Measurements from ENCODE around the gene AFTPH.

Gene AFTPH

GRCh38 chr2:64593035-64593655 lies 69.0 kb downstream of the AFTPH start:
- no peak for DNase-seq (ENCODE audit: low read depth)

GRCh38 chr2:64594226-64594989 lies 70.3 kb downstream of the AFTPH start:
- DNase-seq (ENCODE audit: low read depth), result no peak

GRCh38 chr2:64595397-64596176 lies 71.5 kb downstream of the AFTPH start:
- no peak for DNase-seq (ENCODE audit: low read depth)

GRCh38 chr2:64598226-64598625 lies 74.1 kb downstream of the AFTPH start:
- no peak for DNase-seq (ENCODE audit: low read depth)

- DNase-seq (ENCODE audit: low read depth), result no peak
Measured at GRCh38 chr2:64599469-64599868, 75.3 kb downstream of the AFTPH start.

- no peak for DNase-seq (ENCODE audit: low read depth)
Measured at GRCh38 chr2:64601034-64601754, 77.1 kb downstream of the AFTPH start.

GRCh38 chr2:64601785-64602391 lies 77.8 kb downstream of the AFTPH start:
- no peak for DNase-seq (ENCODE audit: low read depth)

- DNase-seq (ENCODE audit: low read depth), result no peak
Measured at GRCh38 chr2:64602436-64602835, 78.3 kb downstream of the AFTPH start.

GRCh38 chr2:64604155-64604554 lies 80.0 kb downstream of the AFTPH start:
- DNase-seq (ENCODE audit: low read depth), result no peak

- no peak for DNase-seq (ENCODE audit: low read depth)
Measured at GRCh38 chr2:64605026-64605471, 80.9 kb downstream of the AFTPH start.

GRCh38 chr2:64605991-64606478 lies 81.9 kb downstream of the AFTPH start:
- DNase-seq (ENCODE audit: low read depth), result no peak

GRCh38 chr2:64606479-64607363 lies 82.6 kb downstream of the AFTPH start:
- peak; percentile 79 for DNase-seq (ENCODE audit: low read depth)

GRCh38 chr2:64607381-64608304 lies 83.5 kb downstream of the AFTPH start:
- no peak for DNase-seq (ENCODE audit: low read depth)

GRCh38 chr2:64608867-64609226 lies 84.7 kb downstream of the AFTPH start:
- DNase-seq (ENCODE audit: low read depth), result no peak

GRCh38 chr2:64609227-64609941 lies 85.3 kb downstream of the AFTPH start:
- peak; percentile 57 for DNase-seq (ENCODE audit: low read depth)

GRCh38 chr2:64609942-64610281 lies 85.8 kb downstream of the AFTPH start:
- DNase-seq (ENCODE audit: low read depth), result no peak

- DNase-seq (ENCODE audit: low read depth), result no peak
Measured at GRCh38 chr2:64610316-64610855, 86.3 kb downstream of the AFTPH start.

- DNase-seq (ENCODE audit: low read depth), result no peak
Measured at GRCh38 chr2:64612575-64613195, 88.6 kb downstream of the AFTPH start.
